AG04450 (cell line): ENCODE results near the gene DNAJC4. TPM values are rescaled to one million over a fixed set of nuclear protein-coding genes. Genes with fewer than 3 reads are reported as not detected.
"Not testable (repeated sequence)": the region's sequence is repeated elsewhere in the genome, so short reads cannot be mapped to it uniquely, and the experiment has no call there.

Source experiments
- CTCF ChIA-PET: fragments of 300-600, 350-600 bp; formaldehyde crosslinking; extraction: SDS; loops from one replicate; lab custom pipeline; 2022; ENCODE audit warnings: antibody characterized with exemption, inconsistent platforms; lab: Charles Lee
- POLR2A ChIA-PET: fragments of 350-600 bp; formaldehyde crosslinking; extraction: SDS; loops from one replicate; lab custom pipeline; 2021; ENCODE audit warnings: antibody characterized with exemption, inconsistent platforms; lab: Yijun Ruan, JAX
- DNase-seq: peaks from one replicate; pipeline ENCODE4 v3.0.0-alpha.2; 2011; ENCODE audit warnings: low read depth, low spot score
- H3K27ac ChIP-seq: one replicate; pipeline ENCODE4 v1.5.1; 2012; ENCODE audit warnings: low read depth, low read length, control low read depth
- H3K27me3 ChIP-seq: one replicate; pipeline ENCODE4 v1.6.0; 2012; ENCODE audit warnings: low read length; ENCODE audit not compliant: control insufficient read depth, insufficient read depth
- H3K4me3 ChIP-seq: 2 replicates; pipeline ENCODE4 v1.5.1; 2011; ENCODE audit warnings: mild to moderate bottlenecking, low read depth, low read length, control low read depth
- H3K9me3 ChIP-seq: 2 replicates; pipeline ENCODE4 v1.5.1; 2012; ENCODE audit warnings: low read length; ENCODE audit not compliant: control insufficient read depth, insufficient read depth
- CTCF ChIP-seq: IDR thresholded peaks from 2 replicates; pipeline ENCODE4 v1.5.1; 2011; ENCODE audit warnings: low read depth, low read length, control low read depth, inconsistent platforms
- polyA plus RNA-seq: library from polyadenylated mRNA; depleted of rRNA; stranded (reverse); fragments of >200 nt; gene quantifications from 2 replicates; pipeline ENCODE4 v1.2.3, GENCODE V29; 2011

DNAJC4 gene
- polyA plus RNA-seq, 1 experiment = 18.7 TPM

DNA sequence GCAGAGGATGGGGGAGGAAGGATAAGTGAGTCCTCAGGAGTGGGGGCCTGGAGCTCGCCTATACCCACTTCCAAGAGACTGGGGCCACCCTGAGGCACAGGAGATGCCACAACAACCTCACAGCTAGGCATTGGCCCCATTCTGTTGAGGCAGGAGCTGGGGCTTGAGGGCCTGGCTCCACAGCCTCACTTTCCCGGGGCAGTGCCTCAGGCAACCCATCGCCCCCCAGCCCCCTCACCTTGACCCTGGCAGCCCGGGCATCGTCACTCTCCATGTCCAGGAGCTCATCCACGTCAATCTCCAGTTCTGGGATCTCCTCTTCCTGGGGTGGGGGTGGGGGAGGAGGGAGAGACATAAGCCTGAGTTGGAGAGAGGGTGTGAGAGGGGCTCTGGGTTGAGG lies 14.6 kb downstream of the DNAJC4 start:
- POLR2A ChIA-PET = interaction anchor here (0.8 to 1.9 kb wide), 4 partner anchors 11 to 60 kb away, joined by 3 to 9 read pairs (median 6); partner anchors contain the start of genes ESRRA, FERMT3, NUDT22 and TRPT1
- TF ChIP-seq CTCF = no peak
- DNase-seq = no peak
- Histone ChIP-seq H3K4me3 (peak overlapping the region; percentile 98), H3K9me3 (peaks cover 4% of the 10 kb centered on the region; the same call in 1 of the 2 replicates), H3K27me3 (no peaks in the 10 kb centered on the region), H3K27ac (peak overlapping the region; percentile 77)
- CTCF ChIA-PET = interaction anchor here (0.6 to 3.3 kb wide), 4 partner anchors 40 to 59 kb away, joined by 5 to 22 read pairs (median 7); no protein-coding TSS in a partner anchor

- no peak for TF ChIP-seq CTCF
- CTCF ChIA-PET = interaction anchor here (0.6 to 3.3 kb wide), 4 partner anchors 41 to 59 kb away, joined by 5 to 22 read pairs (median 7); no protein-coding TSS in a partner anchor
- POLR2A ChIA-PET = interaction anchor here (0.5 to 1.9 kb wide), 7 partner anchors 11 to 1364 kb away, joined by 3 to 9 read pairs (median 4); partner anchors contain the start of genes ESRRA, FERMT3, NUDT22 and TRPT1
- Histone ChIP-seq H3K4me3 (peak overlapping the region; percentile 98), H3K9me3 (peaks cover 4% of the 10 kb centered on the region; the same call in 1 of the 2 replicates), H3K27ac (peak overlapping the region; percentile 77), H3K27me3 (no peaks in the 10 kb centered on the region)
- DNase-seq = no peak
Observed at GRCh38 chr11:64245401-64245796, 15.1 kb downstream of the DNAJC4 start.

DNA sequence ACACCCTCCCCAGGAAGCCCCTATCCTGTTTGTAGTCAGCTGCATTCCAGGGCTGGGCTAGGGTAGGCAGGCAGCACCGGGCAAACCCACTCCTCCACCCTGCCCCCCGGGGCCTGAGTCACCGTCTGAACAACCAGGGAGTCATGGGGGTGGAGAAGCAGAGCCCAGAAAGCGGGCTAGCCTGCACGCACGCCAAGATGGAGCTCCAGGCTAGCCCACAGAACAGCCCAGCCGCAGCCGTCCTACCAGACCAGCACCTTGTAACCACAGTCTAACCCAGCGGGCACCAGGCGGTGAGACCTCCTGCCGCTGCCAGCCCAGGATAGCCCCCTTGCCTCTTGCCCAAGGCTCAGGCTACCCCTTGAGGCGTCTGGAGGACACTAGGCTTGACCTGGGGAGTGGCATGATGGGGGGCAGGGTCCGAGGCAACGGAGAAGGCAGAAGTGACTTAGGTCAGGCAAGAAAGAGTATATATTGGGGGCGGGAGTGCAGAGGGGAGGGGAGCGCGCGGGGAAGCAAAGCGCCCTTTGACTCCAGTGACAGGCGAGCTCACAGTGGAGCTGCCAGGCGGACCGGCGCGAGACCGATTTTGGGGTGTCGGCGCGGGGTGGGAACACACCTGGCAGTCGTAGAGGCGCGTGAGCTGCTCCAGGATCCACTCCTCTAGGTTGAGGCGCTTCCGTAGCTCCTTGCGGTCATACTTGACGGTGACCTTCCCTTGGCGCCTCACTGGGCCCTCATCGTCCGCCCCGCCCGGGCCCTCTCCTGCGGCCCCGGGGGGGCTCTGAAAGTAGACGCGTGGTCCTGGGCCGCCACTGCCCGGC lies 15.7 kb downstream of the DNAJC4 start:
- no peak for TF ChIP-seq CTCF
- ChIA-PET CTCF (interaction anchor here (1.2 to 3.3 kb wide), 3 partner anchors 41 to 58 kb away, joined by 7 to 22 read pairs (median 8); partner anchors contain the start of gene CATSPERZ), POLR2A (interaction anchor here (0.5 to 1.9 kb wide), 9 partner anchors 10 to 1364 kb away, joined by 3 to 9 read pairs (median 4); partner anchors contain the start of genes ESRRA, FERMT3, NUDT22 and TRPT1)
- Histone ChIP-seq H3K9me3 (peaks cover 4% of the 10 kb centered on the region; the same call in 1 of the 2 replicates), H3K4me3 (peak overlapping the region; percentile 98), H3K27ac (peak overlapping the region; percentile 77), H3K27me3 (no peaks in the 10 kb centered on the region)
- DNase-seq = peak; percentile 50

DNA sequence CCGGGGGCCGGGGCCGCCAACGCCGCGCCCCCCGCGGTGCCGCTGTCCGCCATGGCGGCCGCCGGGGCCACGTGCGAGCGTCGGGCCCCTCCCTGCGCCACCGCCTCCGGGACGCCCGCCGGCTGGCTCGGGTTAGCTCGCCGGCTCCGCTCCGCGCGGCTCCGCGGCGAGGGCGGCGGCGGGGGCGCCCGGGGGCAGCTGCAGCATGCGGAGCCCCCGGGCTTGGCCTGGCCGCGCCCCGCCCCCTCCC lies 16.2 kb downstream of the DNAJC4 start:
- not testable (repeated sequence) for DNase-seq, H3K27ac ChIP-seq, H3K27me3 ChIP-seq, H3K9me3 ChIP-seq
- ChIA-PET CTCF (interaction anchor here (1.3 to 3.3 kb wide), 2 partner anchors 42 to 54 kb away, joined by 8 to 22 read pairs; partner anchors contain the start of gene CATSPERZ), POLR2A (interaction anchor here (1.1 to 1.9 kb wide), 4 partner anchors 15 to 25 kb away, joined by 3 to 6 read pairs (median 4); partner anchors contain the start of genes NUDT22 and TRPT1)
- H3K4me3 ChIP-seq = peak overlapping the region; percentile 98; the same call in 1 of the 2 replicates

GRCh38 chr11:64246871-64247728 lies 16.8 kb downstream of the DNAJC4 start, which contains the start of gene PPP1R14B:
Gene PPP1R14B, minus strand, starts transcription at chr11:64246943. Its CDS starts 270 bp downstream, at chr11:64246673.
- DNase-seq = peak; percentile 49
- H3K4me3 ChIP-seq = peak within 1 kb of the TSS; percentile 98
- H3K9me3 ChIP-seq = no peaks in the 10 kb centered on the region
- POLR2A ChIA-PET = interaction anchor here (1.1 to 1.6 kb wide), 3 partner anchors 15 to 24 kb away, joined by 3 to 4 read pairs (median 3); no protein-coding TSS in a partner anchor
- H3K27ac ChIP-seq = peak within 1 kb of the TSS; percentile 83
- 0 out of 2 replicates have a peak, but pooled peaks have one; percentile 7 for TF ChIP-seq CTCF
- CTCF ChIA-PET = interaction anchor here (0.6 to 1.3 kb wide), 2 partner anchors 38 to 54 kb away, joined by 3 to 8 read pairs; partner anchors contain the start of gene CATSPERZ
- no peaks in the 10 kb centered on the region for H3K27me3 ChIP-seq
